DND-41 (cell line): ENCODE data around the gene BCL2L13.

Experiments
- CTCF ChIP-seq: IDR thresholded peaks from 2 replicates; pipeline ENCODE4 v1.5.1; 2012; ENCODE audit warnings: borderline replicate concordance, low read length, moderate library complexity, mild to moderate bottlenecking; ENCODE audit not compliant: poor library complexity, severe bottlenecking; ENCODE audit errors: extremely low read depth
- EZH2 ChIP-seq: IDR thresholded peaks from 3 replicates; pipeline ENCODE4 v1.6.1; 2012; ENCODE audit warnings: borderline replicate concordance, low read depth, mild to moderate bottlenecking, moderate library complexity, low read length, inconsistent platforms; ENCODE audit not compliant: severe bottlenecking

GRCh38 chr22:17634696-17635095 is 3.9 kb upstream of the BCL2L13 start:
- TF ChIP-seq CTCF, result no peak
- TF ChIP-seq EZH2, result no peak
